A375 (cell line): ENCODE measurements around the gene GOLPH3. TPM values are rescaled to one million over a fixed set of nuclear protein-coding genes. Genes with fewer than 3 reads are reported as not detected.

Experiments used
- small RNA-seq: library from RNA; depleted of rRNA; stranded (forward); fragments of <200 nt; gene quantifications from one replicate; pipeline ENCODE3, GENCODE V24; 2014
- total RNA-seq: library from RNA; depleted of rRNA; stranded (reverse); fragments of >200 nt; shearing (Covaris generic); gene quantifications from 2 replicates; pipeline ENCODE4 v1.2.3, GENCODE V29; 2014; rRNA removed

Gene GOLPH3
- total RNA-seq: 60.2 and 62.1 TPM in 2 replicates

GRCh38 chr5:32174011-32174870 is at the start of gene GOLPH3:
GOLPH3 (minus strand) TSS chr5:32174319; CDS start chr5:32174034, 285 bp downstream.

Small RNAs within 50 kb of the gene (small RNA-seq; reads per million reads assigned to genes)
- not detected for gene RF00019

Other genes starting within 250 kb of the GOLPH3 start
- 13.1 and 14.9 TPM in 2 replicates for gene MTMR12, start 138.6 kb upstream of the GOLPH3 start, total RNA-seq